NCI-H69 (cell line): Measurements from ENCODE around the gene CPPED1.

Experiments used
- DNase-seq: peaks from one replicate; lab custom pipeline; 2025; lab: John Stamatoyannopoulos, UW

The CPPED1 gene

GRCh38 chr16:12646490-12647274, 157.0 kb downstream of the CPPED1 start:
- peak; percentile 91 for DNase-seq

DNA sequence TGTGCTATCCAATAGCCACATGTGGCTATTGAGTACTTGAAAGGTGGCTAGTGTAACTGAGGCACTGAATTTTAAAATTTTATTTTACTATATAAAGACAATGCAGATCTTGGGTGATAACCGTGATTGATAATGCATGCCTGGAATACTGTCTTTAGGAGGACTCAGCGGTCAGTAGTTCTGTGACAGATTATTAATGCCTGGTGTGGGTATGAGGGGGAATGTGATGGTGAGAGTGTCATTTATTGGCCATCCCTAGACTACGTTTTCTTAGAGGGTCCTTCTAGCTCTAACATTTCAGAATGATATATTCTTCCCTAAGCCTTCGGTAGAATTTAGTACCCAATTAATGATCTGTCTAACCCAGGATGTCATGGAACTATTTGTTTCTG, 157.6 kb downstream of the CPPED1 start:
- DNase-seq = peak; percentile 39

GRCh38 chr16:12643034-12643455, 160.6 kb downstream of the CPPED1 start:
- DNase-seq = no peak

- DNase-seq = no peak
Measured at GRCh38 chr16:12639044-12639443, 164.6 kb downstream of the CPPED1 start.

DNA sequence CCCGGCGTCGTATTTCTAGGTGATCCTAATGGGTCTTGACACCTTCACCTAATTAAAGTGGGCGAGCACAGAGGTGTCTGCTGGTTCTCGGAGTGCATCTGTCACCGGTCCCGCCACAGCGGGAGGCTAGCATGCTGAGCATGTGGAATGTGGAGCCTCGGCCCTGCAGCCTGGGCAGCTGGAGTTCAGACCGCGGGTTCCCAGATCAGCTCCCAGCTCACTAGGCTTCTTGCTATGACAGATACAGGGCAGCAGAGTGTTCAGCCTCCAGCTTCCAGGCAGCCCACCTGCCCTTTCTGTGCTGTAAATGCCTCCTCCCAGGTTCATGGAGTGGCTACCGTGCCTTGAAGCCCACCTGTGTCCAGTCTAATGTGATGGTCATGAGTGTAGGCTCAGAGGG, 166.7 kb downstream of the CPPED1 start:
- peak; percentile 34 for DNase-seq

DNA sequence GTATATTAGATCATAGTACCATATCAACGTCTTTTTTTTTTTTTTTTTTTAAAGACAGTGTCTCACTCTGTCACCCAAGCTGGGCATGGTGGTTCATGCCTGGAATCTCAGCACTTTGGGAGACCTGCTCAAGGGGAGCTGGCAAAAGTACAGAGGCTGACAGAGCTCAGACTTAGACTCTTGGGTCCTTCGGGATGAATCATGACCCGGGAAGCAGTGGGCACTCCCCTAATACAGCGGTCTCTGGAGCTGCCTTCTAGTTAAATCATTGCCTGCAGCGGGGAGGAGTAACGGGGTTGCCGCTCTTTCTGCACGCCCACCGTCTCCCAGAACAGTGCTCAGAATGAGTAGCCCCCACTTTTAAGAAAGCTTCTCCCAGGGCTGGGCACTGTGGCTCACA, 174.4 kb downstream of the CPPED1 start:
- no peak for DNase-seq

GRCh38 chr16:12628536-12628935, 175.2 kb downstream of the CPPED1 start:
- DNase-seq = no peak

DNA sequence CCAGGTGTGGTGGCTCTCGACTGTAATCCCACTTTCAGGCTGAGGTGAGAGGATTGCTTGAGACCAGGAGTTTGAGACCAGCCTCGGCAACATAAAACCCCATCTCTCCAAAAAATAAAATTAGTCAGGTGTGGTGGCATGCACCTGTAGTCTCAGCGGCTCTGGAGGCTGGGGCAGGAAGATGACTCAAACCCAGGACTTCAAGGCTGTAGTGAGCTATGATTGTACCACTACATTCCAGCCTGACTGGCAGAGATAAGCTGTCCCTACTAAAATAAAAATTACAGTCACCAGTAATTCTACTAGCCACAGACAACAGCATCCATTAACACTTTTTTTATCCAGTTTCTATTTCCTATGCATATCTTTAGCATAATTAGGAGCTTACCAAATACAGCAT, 176.3 kb downstream of the CPPED1 start:
- no peak for DNase-seq

GRCh38 chr16:12626411-12626810, 177.3 kb downstream of the CPPED1 start:
- no peak for DNase-seq

DNA sequence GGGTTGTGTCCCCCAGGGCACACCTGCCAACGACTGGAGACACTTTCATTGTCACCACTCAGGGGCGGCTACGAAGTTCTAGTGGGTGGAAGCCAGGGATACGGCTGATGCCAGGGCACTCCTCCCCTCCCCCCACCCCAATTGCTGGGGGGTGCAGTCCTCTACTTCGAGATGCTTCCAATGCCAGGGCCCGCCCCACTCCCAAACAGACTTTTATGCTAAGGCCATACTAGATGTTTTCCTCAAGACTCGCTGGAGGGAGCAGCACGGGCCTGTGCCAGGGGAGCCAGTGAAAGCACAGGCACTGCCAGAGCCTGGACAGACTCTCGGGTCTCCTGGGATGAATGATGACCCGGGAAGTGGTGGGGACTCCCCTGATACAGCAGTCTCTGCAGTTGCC, 178.0 kb downstream of the CPPED1 start:
- DNase-seq = no peak

GRCh38 chr16:12625068-12625467, 178.6 kb downstream of the CPPED1 start:
- DNase-seq = no peak

DNA sequence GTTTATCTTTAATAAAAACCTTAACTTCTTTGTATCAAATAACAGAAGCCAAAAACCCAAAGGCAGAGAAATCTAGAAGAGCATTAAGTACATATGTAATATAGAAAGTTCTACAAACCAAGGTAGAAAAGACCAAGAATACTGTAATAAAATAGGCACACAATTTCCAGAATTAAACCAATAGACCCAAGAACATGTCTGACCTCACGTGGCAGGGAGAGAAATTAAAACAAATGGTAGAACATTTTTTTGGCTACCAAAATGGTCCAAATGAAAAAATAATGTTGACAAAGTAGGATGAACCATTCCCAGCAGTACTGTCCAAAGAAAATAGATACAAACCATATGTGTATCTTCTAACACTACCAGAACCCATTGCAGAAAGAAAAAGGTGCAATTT, 183.5 kb downstream of the CPPED1 start:
- DNase-seq = no peak

DNA sequence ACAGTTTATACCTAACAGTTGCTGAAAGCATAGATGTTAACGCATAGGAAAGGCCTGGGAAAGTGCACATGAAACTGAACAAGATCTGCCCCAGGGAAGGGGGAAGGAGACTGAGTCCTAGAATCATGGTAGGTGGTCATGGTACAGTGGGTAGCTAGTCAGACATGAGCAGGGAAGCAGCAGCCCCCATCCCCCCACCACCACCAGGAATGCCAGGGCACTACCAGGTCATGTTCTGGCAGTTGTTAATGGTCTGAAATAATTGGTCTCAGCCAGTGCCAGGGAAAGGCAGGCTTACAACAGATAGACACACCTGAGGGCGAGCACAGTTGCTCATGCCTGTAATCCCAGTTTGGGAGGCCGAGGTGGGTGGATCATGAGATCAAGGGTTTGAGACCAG, 185.2 kb downstream of the CPPED1 start:
- peak; percentile 53 for DNase-seq

DNA sequence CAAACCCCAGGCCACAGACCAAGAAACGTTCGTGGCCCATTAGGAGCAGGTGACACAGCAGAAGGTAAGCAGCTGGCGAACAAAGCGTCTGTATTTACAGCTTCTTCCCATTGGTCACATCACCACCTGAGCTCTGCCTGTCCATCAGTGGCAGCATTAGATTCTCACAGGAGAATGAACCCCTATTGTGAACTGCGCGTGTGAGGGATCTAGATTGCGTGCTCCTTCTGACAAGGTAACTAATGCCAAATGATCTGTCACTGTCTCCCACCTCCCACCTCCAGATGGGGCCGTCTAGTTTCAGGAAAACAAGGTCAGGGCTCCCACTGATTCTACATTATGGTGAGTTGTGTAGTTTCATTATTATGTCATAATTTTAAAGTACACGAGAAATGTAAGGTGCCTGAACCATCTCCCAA, 186.3 kb downstream of the CPPED1 start:
- DNase-seq = peak; percentile 86

- no peak for DNase-seq
Measured at GRCh38 chr16:12614662-12615278, 188.9 kb downstream of the CPPED1 start.

- DNase-seq = no peak
Measured at GRCh38 chr16:12613992-12614661, 189.6 kb downstream of the CPPED1 start.

- DNase-seq = no peak
Measured at GRCh38 chr16:12613131-12613991, 190.3 kb downstream of the CPPED1 start.

GRCh38 chr16:12612598-12613101, 191.0 kb downstream of the CPPED1 start:
- no peak for DNase-seq

- DNase-seq = no peak
Measured at GRCh38 chr16:12611916-12612597, 191.6 kb downstream of the CPPED1 start.

GRCh38 chr16:12611006-12611477, 192.6 kb downstream of the CPPED1 start:
- DNase-seq = no peak
